VCaP (cell line): ENCODE measurements around the gene RBM4.

Experiments
- H3K27ac ChIP-seq: fragments of 450-650 bp; 2 replicates; pipeline ENCODE4 v1.5.1; 2017
- CTCF ChIP-seq: fragments of 450-650 bp; conservative IDR thresholded peaks from 2 replicates; pipeline ENCODE4 v1.5.1; 2017; ENCODE audit warnings: mild to moderate bottlenecking, moderate library complexity

Gene RBM4

DNA sequence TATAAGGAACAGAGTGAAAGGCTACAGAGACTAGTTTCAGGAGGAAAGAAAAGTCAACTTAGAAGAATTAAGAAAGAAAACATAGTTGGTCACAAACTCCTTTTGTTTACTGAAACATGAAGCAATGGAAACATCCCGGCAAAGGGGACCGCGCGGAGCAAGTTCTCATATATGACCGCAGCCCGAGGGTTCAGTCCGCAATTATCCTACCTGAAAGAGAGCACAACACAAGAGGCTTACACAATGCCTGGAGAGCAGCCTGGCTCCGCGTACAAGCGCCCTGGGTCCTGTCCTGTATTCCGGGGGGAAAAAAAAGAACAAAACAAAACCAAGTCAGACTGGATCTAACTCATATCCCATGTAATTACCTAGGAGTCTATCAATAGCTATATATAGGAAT lies 26.9 kb downstream of the RBM4 start:
- no peak overlapping the region for H3K27ac ChIP-seq
- no peak for TF ChIP-seq CTCF

DNA sequence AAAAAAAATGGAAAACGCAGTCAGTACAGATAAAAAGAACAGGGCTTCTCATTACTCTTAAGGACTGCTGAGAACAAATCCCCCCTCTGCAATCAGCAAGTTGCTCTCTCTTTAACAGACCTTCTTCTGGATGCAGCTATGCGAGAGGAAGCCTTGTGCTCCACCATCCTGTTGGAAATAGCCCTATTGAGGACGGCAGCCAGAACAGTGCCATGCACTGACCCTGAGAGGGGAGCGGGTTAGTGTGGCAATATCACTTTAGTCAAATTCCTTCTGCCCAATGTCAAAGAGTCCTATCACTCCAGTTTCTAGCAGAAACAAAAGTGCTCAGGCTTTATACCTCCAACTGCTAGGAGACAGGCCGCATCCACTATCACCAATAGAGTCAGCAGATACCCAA lies 32.3 kb downstream of the RBM4 start:
- no peak for TF ChIP-seq CTCF
- no peak overlapping the region for H3K27ac ChIP-seq

DNA sequence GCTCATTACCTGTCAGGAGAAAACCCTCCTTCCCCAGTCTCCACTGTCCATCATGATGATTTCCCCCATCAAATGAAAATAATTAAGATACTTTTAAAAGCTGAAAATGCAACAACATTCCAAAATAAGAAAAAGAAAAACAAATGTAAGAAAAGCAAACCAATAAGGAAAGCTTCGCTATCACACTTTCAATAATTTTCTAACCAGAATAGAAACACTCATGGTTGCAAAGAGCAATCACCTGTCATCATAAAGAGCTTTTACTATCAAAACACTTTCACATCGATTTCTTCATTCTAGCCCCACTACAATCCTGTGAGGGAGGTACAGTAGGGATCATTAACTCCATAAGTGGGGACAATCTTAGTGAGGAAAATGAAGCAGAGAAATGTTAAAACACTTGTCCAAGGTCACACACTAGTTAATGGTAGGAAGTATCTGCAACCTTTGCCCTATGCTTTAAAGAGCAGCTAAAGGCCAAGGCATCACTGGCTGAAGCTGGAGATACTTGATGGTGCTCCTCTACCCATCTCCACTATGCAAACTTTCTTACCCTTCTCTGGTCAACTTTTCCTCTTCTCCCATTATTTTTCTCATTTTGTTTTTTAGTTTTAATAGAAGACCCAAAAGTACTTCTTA lies 36.6 kb downstream of the RBM4 start:
- no peak for TF ChIP-seq CTCF
- H3K27ac ChIP-seq: no peak overlapping the region

GRCh38 chr11:66676282-66676919 lies 37.9 kb downstream of the RBM4 start:
- peak overlapping the region; percentile 92 for H3K27ac ChIP-seq
- TF ChIP-seq CTCF: no peak

- TF ChIP-seq CTCF: no peak
- peak overlapping the region; percentile 92 for H3K27ac ChIP-seq
These were observed 38.6 kb downstream of the RBM4 start for GRCh38 chr11:66676931-66677598.

DNA sequence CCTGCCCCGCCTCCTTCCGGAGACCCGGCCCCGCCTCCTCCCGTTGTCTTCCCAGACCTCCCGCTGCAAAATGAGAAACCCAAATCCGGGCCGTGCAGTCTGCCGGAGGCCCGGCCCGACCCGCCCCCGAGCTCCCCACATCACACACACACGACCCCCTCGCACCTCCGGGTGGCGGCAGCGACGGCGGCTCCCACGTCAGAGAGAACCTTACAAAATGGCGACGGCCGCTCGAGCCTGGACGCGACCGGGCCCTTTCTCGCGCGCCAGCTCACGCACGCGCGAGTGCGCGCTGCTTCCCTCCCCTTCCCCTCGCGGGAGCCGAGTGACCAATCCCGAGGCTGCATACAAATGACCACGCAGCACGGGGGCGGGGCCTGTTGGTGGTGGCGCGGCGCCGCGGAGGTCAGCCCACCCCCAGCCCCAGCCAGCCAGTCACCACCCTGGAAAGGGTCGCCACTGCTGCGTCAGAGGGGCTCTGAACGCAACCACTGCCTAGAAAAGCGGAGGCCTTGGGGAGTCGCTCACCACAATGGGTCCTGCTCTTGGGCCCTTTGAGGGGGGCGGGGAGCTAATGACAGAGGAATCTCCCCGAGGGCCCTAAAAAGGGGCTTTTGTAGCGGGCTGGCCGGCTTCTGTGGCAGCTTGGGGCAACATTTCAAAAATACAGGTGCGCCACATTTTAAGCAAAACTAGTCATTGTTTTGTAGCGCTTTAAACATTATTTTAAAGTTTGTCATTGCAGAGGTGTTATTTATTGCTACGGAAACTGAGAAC lies 39.3 kb downstream of the RBM4 start, which contains the start of gene RBM4B:
RBM4B (minus strand) TSS at position 289 of the 777 bp plus-strand sequence. CDS start 808 bp downstream, outside the sequence.
- no peak for TF ChIP-seq CTCF
- H3K27ac ChIP-seq: peak within 1 kb of the TSS; percentile 92
